ENCODE data around the gene DUSP18. TPM values are rescaled to one million over a fixed set of nuclear protein-coding genes. Genes with fewer than 3 reads are reported as not detected.

Gene DUSP18
- total and polyA plus RNA-seq, 2 of the 4 experiments (the other 2 are of a cell fraction) = 14.9 TPM

DNA sequence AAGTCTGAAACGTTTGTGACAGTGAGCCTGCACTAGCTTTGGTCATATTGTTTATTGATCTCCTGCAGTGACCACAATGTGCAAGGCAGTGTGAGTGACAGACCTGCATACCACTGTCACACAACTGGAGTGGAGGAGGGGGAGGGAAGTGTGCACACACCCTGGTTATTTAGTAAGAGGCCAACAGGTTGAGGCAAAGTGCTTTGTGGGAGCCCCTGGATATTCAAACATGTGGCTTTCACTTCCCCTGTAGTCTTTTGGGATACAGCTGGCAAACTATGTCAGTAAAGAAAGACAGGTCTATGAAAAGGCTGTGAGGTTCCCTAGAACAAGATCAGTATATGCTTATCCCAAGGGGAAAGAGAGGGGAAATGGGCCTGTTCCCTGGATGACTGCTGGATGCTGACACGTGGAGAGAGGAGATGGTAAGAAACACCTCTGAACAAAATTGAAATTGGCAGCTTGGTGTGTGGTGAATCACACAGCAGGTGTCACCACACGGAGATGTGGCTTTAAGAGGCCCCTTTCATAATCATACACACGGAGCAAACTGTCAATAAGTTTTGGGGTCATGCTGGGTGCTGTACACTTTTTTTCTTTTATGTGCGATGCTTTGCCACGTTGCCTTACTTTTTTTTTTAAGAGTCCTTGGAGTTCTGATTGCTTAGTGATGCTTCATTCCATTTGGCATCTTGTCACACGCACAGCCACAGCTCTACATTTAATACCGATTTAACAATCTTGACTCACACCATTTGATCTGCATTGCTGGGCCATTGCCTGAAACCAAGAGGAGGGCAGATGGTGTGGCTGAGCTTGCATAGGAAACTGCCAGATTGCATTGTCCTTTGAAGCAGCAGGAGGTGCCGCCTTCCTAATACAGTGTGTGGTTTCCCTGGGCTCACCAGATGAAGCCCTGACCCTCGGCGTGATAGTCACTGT lies 38.3 kb upstream of the DUSP18 start:
- dilution Hi-C loops (cut with HindIII; ENCODE audit: low sequenced_read_pairs, unreplicated experiment) (no loop called here), intact Hi-C loops (cut with micrococcal nuclease) (no loop called here), in situ Hi-C loops (cut with MboI; ENCODE audit: low sequenced_read_pairs) (no loop called here)
- ChIA-PET POLR2A (ENCODE audit: unreplicated experiment) (no interaction called here), CTCF (interaction anchor here (0.7 kb wide), 1 partner anchor 1998 kb away, joined by 3 read pairs; no protein-coding TSS in a partner anchor)
- BruUV-seq (replicated peaks) = no TSS peak
- no peak overlapping the region for H3K4me3 ChIP-seq (ENCODE audit: insufficient read depth, low read depth, low read length)
- H4K8ac ChIP-seq (ENCODE audit: low read depth in 2 of 2, low read length in 2 of 2) = no peak overlapping the region
- no peak overlapping the region for H3K9ac ChIP-seq (ENCODE audit: low read depth, low read length)
- peaks cover 4% of the 10 kb centered on the region for H3K4me1 ChIP-seq (ENCODE audit: control insufficient read depth, insufficient read depth, low read length)
- peak; percentile 35; the same call in 1 of the 2 replicates for ATAC-seq (ENCODE audit: low read depth)
- peak overlapping the region; percentile 9 for H2AK9ac ChIP-seq (replicated peaks; ENCODE audit: low read depth, low read length, poor library complexity)
- no peak overlapping the region for H3K18ac ChIP-seq (ENCODE audit: low read depth, low read length)
- no peaks in the 10 kb centered on the region for H4K20me1 ChIP-seq (ENCODE audit: insufficient read depth, low read length)
- 38% methylated on average over 2 of the region's 11 CpGs; no CpG with 5 or more reads in 1 of the 2 experiments for WGBS, 2 experiments (ENCODE audit: extremely low coverage in 2 of 2, insufficient read length in 1 of 2)
- no peak overlapping the region for H3K4ac ChIP-seq (ENCODE audit: low read depth, low read length)
- H3K9me1 ChIP-seq (ENCODE audit: insufficient read depth, low read length) = peaks cover 12% of the 10 kb centered on the region
- H3K36me3 ChIP-seq (ENCODE audit: control insufficient read depth, insufficient read depth, low read length) = no peaks in the 10 kb centered on the region
- H3K14ac ChIP-seq (replicated peaks; ENCODE audit: low read depth, low read length) = no peak overlapping the region
- H2BK15ac ChIP-seq (ENCODE audit: low read depth, low read length) = no peak overlapping the region
- H3K27me3 ChIP-seq (ENCODE audit: control insufficient read depth, insufficient read depth, low read length) = no peaks in the 10 kb centered on the region
- H2AK5ac ChIP-seq (ENCODE audit: low read depth, low read length) = 0 out of 2 replicates have a peak overlapping the region, but pooled peaks have one; percentile 0
- H3K9me3 ChIP-seq (ENCODE audit: control insufficient read depth, insufficient read depth, low read length) = no peaks in the 10 kb centered on the region
- DNase-seq = peak; percentile 80
- H2AFZ ChIP-seq (replicated peaks; ENCODE audit: low read length, poor library complexity) = peak overlapping the region; percentile 53
- no peak overlapping the region for H3K4me2 ChIP-seq (ENCODE audit: low read depth, low read length)
- no peak overlapping the region for H4K5ac ChIP-seq (ENCODE audit: low read depth, low read length)
- H3K23ac ChIP-seq (ENCODE audit: low read depth, low read length) = no peak overlapping the region
- no peak overlapping the region for H2BK120ac ChIP-seq (ENCODE audit: low read depth, low read length)
- H2BK5ac ChIP-seq (ENCODE audit: low read depth, low read length, poor library complexity, severe bottlenecking) = no peak overlapping the region
- H4K91ac ChIP-seq (ENCODE audit: insufficient read depth, low read depth, low read length) = no peak overlapping the region
- no peak overlapping the region for H2BK20ac ChIP-seq (ENCODE audit: low read depth, low read length)
- peaks cover 0 to 6% of the 10 kb centered on the region in 2 experiments; a peak in 1 of 4 replicates for H3K79me1 ChIP-seq (ENCODE audit: low read depth in 1 of 2, low read length in 2 of 2)
- H3K56ac ChIP-seq (ENCODE audit: extremely low read depth, insufficient read depth, low read length) = no peak overlapping the region
- no peak overlapping the region for H3K27ac ChIP-seq (ENCODE audit: insufficient read depth, low read length)
- TF ChIP-seq RAD21 (IDR thresholded peaks at IDR 0.05; ENCODE audit: low read length) (no peak), CHD1 (IDR thresholded peaks at IDR 0.05; ENCODE audit: low read depth, low read length) (no peak), CEBPB (IDR thresholded peaks at IDR 0.05; ENCODE audit: low read depth, low read length) (no peak), SMC3 (IDR thresholded peaks at IDR 0.05; ENCODE audit: low read depth, low read length) (no peak), FOS (IDR thresholded peaks at IDR 0.05; ENCODE audit: low read depth, low read length) (no peak), MAZ (IDR thresholded peaks at IDR 0.05; ENCODE audit: borderline replicate concordance, low read depth, low read length) (no peak), BHLHE40 (IDR thresholded peaks at IDR 0.05; ENCODE audit: low read depth, low read length) (no peak), MXI1 (IDR thresholded peaks at IDR 0.05; ENCODE audit: borderline replicate concordance, low read depth, low read length) (no peak), MAFK (IDR thresholded peaks at IDR 0.05; ENCODE audit: low read depth, low read length) (no peak), CTCF (conservative IDR thresholded peaks at IDR 0.05; ENCODE audit: low read depth, low read length) (no peak), RFX5 (IDR thresholded peaks at IDR 0.05; ENCODE audit: low read depth, low read length) (no peak), POLR2A (IDR thresholded peaks at IDR 0.05; ENCODE audit: low read depth, low read length) (no peak)
- TF ChIP-seq, protein P1, sequence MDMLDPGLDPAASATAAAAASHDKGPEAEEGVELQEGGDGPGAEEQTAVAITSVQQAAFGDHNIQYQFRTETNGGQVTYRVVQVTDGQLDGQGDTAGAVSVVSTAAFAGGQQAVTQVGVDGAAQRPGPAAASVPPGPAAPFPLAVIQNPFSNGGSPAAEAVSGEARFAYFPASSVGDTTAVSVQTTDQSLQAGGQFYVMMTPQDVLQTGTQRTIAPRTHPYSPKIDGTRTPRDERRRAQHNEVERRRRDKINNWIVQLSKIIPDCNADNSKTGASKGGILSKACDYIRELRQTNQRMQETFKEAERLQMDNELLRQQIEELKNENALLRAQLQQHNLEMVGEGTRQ (IDR thresholded peaks at IDR 0.05; ENCODE audit: low read depth, low read length) = no peak
- TF ChIP-seq, protein P2, sequence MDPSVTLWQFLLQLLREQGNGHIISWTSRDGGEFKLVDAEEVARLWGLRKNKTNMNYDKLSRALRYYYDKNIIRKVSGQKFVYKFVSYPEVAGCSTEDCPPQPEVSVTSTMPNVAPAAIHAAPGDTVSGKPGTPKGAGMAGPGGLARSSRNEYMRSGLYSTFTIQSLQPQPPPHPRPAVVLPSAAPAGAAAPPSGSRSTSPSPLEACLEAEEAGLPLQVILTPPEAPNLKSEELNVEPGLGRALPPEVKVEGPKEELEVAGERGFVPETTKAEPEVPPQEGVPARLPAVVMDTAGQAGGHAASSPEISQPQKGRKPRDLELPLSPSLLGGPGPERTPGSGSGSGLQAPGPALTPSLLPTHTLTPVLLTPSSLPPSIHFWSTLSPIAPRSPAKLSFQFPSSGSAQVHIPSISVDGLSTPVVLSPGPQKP (IDR thresholded peaks at IDR 0.05; ENCODE audit: borderline replicate concordance, low read depth, low read length) = no peak
